Measurements from ENCODE around the gene PABPC1L. TPM values are rescaled to one million over a fixed set of nuclear protein-coding genes. Genes with fewer than 3 reads are reported as not detected.
A peak's percentile ranks its signal among the peaks of the same experiment; 100 is the strongest.

PABPC1L gene
- total and polyA plus RNA-seq, 2 of the 13 experiments (the other 11 are each of a cell fraction or from before 2014, with no cell fraction given) = 30.8 to 252 TPM

GRCh38 chr20:44966030-44966961, 56.4 kb downstream of the PABPC1L start, which contains the start of gene STK4 (continued):
- TF ChIP-seq SP4 (CRISPR knock-in tag; IDR thresholded peaks at IDR 0.05) = peak; percentile 97
- TF ChIP-seq RXRA (CRISPR knock-in tag; IDR thresholded peaks at IDR 0.05) = peak; percentile 79
- peak; percentile 67; the same call in 1 of the 2 replicates for TF ChIP-seq ONECUT2 (CRISPR knock-in tag; IDR thresholded peaks at IDR 0.05)
- TF ChIP-seq ZFP62 (CRISPR knock-in tag; IDR thresholded peaks at IDR 0.05) = no peak
- TF ChIP-seq ZNF562 (CRISPR knock-in tag; IDR thresholded peaks at IDR 0.05; ENCODE audit: borderline replicate concordance) = no peak
- TF ChIP-seq ZNF510 (CRISPR knock-in tag; IDR thresholded peaks at IDR 0.05; ENCODE audit: low read depth) = peak; percentile 62; the same call in 1 of the 2 replicates
- peak; percentile 77 for TF ChIP-seq ZNF564 (CRISPR knock-in tag; IDR thresholded peaks at IDR 0.05)
- TF ChIP-seq DPF2 (CRISPR knock-in tag; IDR thresholded peaks at IDR 0.05; ENCODE audit: borderline replicate concordance, low read depth) = no peak
- TF ChIP-seq ZNF33A (CRISPR knock-in tag; IDR thresholded peaks at IDR 0.05; ENCODE audit: borderline replicate concordance) = no peak
- TF ChIP-seq SALL1 (CRISPR knock-in tag; IDR thresholded peaks at IDR 0.05) = peak; percentile 98
- TF ChIP-seq ZNF816 (CRISPR knock-in tag; IDR thresholded peaks at IDR 0.05; ENCODE audit: borderline replicate concordance) = no peak
- peak; percentile 84; the same call in 1 of the 2 replicates for TF ChIP-seq MIER2 (CRISPR knock-in tag; IDR thresholded peaks at IDR 0.05)
- TF ChIP-seq MIER3 (CRISPR knock-in tag; IDR thresholded peaks at IDR 0.05; ENCODE audit: borderline replicate concordance) = peak; percentile 90
- peak; percentile 92 for TF ChIP-seq TFAP4 (IDR thresholded peaks at IDR 0.05; ENCODE audit: borderline replicate concordance, low read depth)
- no peak for TF ChIP-seq SNRNP70 (IDR thresholded peaks at IDR 0.05; ENCODE audit: low read depth, low read length)
- TF ChIP-seq ARID4A (CRISPR knock-in tag; IDR thresholded peaks at IDR 0.05; ENCODE audit: borderline replicate concordance) = peak; percentile 99
- peak; percentile 93 for TF ChIP-seq THAP11 (CRISPR knock-in tag; IDR thresholded peaks at IDR 0.05)
- TF ChIP-seq SIX4 (CRISPR knock-in tag; IDR thresholded peaks at IDR 0.05) = peak; percentile 58
- no peak for TF ChIP-seq ZNF24 (IDR thresholded peaks at IDR 0.05)
- TF ChIP-seq ZNF30 (CRISPR knock-in tag; IDR thresholded peaks at IDR 0.05) = no peak; the same call in 1 of the 2 replicates
- TF ChIP-seq DMTF1 (CRISPR knock-in tag; IDR thresholded peaks at IDR 0.05) = no peak
- peak; percentile 99 for TF ChIP-seq ZNF598 (CRISPR knock-in tag; IDR thresholded peaks at IDR 0.05; ENCODE audit: borderline replicate concordance)
- TF ChIP-seq RAD21 (CRISPR knock-in tag; IDR thresholded peaks at IDR 0.05) = no peak; the same call in none of the 2 replicates
- TF ChIP-seq CEBPG (CRISPR knock-in tag; IDR thresholded peaks at IDR 0.05) = peak; percentile 57

Measured in HepG2 (cell line).